Measurements from ENCODE around the gene PROX1.
"Not testable (repeated sequence)": the region's sequence is repeated elsewhere in the genome, so short reads cannot be mapped to it uniquely, and the experiment has no call there.

PROX1 gene

DNA sequence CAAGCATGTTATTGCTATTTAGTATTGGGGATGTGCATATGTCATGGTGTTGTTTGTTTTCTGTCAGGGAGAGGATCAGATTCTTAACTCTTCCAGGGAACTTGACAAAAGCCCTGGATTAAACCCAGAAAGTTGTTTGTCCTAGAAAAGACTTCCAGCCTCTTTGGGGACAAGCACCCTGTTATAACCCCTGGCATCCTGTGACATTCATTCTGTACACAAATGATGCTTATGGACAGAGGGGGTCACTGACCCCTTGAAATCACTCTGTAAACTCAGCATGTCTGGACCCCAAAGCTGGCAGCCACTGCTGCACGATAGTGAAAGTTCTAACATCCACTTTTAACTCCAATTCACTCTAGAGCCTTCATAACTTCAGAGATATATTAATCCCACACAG, 81.2 kb downstream of the PROX1 start:
- no peak for DNase-seq (ENCODE audit: low read depth in 2 of 2)

DNA sequence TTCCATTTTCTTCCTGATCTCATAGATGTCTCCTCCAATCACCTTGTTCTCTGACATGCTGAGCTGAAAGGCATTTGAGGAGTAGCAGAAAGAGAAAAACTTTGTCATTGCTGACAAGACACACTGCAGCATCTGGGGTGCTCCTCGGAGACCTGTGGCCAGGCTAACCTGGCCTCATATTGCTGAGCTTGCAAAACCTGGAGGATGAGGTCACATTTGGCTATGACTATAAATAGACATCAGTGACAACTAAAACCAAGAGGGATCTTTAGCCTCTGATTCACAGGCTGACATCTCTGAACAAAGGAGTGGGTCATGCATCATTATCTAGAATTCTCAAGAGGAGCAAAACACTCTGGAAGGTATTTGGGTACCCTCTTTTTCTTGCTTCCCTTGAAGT, 83.7 kb downstream of the PROX1 start:
- DNase-seq (ENCODE audit: low read depth in 2 of 2) = no peak

DNA sequence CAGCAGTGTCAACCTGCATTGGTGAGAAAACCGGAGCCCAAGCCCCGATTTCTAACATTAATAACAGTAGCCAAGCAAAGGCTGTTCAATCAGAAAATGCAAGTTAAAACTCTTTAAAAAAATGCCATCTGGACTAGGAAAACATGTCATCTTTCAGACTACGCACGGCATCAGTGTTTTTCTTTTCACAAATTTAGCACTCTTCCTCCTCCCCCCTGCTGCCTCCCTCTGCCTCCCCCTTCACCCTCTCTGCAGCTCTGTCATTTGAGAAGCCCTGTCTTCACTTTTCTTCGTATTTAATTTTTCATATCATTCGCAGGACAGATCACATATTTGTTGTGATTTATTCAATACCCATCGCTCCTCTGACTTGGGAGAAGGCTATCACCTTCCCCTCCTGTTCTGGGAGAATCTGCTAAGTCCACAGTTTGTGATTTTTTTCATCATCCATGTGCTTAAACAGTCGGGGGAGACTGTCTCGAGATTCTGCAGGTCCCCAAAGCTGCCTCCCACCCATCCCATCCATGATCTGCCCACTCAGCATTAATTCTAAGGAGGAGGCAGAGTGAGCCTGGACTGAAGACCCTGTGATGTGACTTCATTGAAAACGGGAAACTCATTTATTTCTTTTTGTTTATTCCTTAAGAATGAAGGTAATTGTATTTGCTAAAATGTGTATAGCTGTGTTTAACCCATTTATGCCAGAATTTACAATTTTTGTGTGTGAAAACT, 84.8 kb downstream of the PROX1 start:
- no peak for DNase-seq (ENCODE audit: low read depth in 2 of 2)

DNA sequence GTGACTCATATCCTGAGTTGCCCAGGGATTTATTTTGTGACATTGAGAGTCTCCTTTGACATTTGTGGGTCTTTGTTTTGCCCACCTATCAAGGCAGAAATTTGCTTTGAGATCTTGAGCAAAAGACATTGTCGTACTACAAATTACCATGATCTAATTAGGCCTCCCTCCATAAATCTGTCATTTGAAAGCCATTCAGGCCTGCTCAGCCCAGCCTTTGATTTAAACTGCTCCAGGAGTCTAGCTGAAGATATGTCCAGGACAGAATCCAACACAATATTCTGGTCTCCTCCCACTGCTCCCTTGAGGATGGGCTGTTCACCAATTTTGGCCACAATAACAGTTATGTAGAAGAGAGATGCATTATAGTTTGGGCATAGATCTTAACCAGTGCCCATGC, 86.7 kb downstream of the PROX1 start:
- no peak for DNase-seq (ENCODE audit: low read depth in 2 of 2)

- no peak for DNase-seq (ENCODE audit: low read depth in 2 of 2)
These were observed 87.7 kb downstream of the PROX1 start for GRCh38 chr1:214075305-214075998.

DNA sequence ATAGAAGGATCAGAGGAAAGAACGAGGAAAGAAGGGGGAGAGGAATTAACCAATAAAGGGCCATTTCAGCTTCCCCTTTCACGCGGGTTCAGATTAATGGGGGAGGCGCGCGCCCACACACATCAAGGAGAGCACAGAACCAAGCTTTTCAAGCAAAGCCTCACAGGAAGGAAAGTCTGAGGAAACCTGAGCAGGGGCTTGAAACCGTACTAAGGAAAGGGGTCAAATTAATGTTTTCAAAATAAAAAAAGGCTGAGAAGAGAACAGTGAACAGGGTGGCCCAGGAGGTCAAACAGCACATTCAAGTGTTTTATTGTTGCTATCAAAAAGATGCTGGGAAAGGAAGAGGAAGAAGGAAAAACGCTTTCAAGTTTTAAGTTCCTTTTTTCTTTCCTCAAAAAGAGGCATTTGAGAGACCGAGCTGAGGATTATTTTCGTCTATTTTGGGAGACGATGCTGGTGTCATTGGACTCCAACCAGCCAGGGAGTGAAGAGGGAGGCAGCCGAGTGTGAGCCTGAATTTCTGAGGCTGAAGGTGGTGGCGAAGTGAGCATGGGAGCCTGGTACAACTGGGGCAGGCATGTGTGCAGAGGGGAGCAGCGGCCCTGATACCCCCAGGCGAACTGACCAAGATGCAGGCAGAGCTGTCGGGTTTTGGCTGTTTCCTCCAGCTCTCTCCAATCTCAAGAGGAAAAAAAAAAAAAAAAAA, 88.4 kb downstream of the PROX1 start:
- DNase-seq (ENCODE audit: low read depth in 2 of 2) = no peak

DNA sequence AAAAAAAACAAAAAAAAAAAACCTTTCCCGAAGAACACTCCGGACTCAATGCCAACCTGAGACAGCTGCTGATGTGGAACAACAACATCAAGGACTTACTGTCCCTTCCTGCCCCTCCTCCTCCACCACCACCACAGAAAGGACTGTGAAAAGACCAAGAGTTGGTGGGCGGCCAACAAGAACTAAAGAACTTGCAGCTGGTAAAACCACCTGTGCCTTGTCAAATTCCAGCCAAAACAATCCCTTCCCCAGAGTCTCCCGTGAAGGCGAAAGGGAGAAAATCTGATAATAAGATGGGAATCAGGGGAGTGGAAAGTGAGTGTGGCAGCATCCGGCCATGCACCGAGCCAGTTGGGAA, 88.9 kb downstream of the PROX1 start:
- DNase-seq (ENCODE audit: low read depth in 2 of 2) = no peak

- DNase-seq (ENCODE audit: low read depth in 2 of 2) = no peak
These were observed 91.2 kb downstream of the PROX1 start for GRCh38 chr1:214078950-214079349.

DNA sequence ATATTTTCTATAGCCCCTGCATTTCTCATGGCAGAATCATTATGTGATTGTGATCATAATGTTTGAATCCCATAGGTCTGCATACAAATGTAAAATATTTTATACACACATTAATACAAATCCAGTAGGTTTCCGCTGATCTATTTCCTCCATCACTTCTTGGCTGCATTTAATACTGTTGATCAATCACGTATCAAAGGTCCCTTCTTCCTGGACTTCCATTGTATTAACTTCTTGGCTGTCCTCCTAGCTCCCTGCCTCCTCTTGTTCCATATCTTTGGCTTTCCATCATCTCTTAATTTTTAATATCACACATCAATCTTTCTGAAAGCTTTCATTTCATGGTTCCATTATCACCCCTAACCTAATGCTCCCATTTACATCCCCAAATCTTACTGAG, 97.6 kb downstream of the PROX1 start:
- no peak for DNase-seq (ENCODE audit: low read depth in 2 of 2)

DNA sequence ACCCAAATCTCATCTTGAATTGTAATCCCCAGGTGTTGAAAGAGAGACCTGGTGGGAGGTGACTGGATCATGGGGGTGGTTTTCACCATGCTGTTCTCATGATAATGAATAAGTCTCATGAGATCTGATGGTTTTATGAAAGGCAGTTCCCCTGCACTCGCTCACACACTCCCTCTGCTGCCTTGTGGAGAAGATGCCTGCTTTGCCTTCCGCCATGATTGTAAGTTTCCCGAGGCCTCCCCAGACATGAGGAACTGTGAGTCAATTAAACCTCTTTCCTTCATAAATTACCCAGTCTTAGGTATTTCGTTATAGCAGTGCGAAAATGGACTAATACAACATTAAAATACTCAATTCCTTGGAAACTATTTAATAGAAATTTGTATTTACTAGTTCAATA, 99.2 kb downstream of the PROX1 start:
- no peak for DNase-seq (ENCODE audit: low read depth in 2 of 2)

DNA sequence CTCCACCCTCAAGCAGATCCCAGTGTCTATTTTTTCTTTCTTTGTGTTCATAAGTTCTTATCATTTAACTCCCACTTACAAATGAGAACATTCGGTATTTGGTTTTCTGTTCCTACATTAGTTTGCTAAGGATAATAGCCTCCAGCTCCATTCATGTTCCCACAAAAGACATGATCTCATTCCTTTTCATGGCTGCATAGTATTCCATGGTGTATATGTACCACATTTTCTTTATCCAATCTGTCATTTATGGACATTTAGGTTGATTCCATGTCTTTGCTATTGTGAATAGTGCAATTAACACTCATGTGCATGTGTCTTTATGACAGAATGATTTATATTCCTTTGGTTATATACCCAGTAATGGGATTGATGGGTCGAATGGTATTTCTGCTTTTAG, 101.2 kb downstream of the PROX1 start:
- not testable (repeated sequence) for DNase-seq (ENCODE audit: low read depth in 2 of 2)

Data from stimulated activated CD8-positive, alpha-beta memory T cell treated with anti-CD3 and anti-CD28 coated beads, Interleukin-15, amount 100 ng/mL, for 48 hours (primary cell).